8988T (cell line): ENCODE measurements around the gene CNNM2.
"Not testable (repeated sequence)": the region's sequence is repeated elsewhere in the genome, so short reads cannot be mapped to it uniquely, and the experiment has no call there.

Experiments used
- DNase-seq: peaks from one replicate; pipeline ENCODE4 v3.0.0; 2011

CNNM2 gene

DNA sequence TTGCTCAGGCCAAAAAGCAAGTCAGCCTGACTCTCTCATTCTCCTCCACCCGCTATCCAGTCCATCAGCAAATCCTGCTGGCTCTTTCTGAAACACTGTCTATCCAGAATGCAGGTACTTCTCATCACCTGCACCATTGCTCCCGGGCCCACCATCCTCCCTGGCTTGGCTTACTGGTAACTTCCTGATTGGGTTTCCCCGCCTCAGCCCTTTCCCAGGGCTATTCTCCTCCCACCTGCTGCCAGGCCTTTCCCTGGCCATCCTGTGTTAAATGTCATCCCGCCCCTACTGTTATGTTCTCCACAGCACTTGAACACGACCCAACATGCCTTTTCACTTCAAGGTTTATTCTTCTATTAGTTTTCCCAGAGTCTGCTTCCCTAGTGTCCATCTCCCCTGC is 124.0 kb downstream of the CNNM2 start:
- no peak for DNase-seq

DNA sequence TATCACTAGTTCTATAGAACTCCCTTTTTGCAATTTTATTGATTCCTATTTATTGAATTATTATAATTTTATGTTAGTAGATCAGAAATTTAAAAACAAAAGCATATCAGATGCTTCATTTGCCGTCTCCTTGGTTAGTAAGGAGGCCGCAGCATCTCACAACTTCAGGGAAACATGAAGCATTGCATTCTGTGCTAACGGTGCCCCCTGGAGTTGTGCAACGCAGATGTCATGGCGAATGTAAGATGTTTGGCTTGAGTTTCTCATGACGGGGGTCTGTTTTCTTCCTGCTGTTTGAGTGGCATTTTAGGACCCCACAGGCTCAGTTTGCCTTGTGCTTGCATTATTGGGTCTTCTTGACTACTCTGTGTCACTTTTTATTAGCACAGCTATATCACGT is 124.8 kb downstream of the CNNM2 start:
- no peak for DNase-seq

DNA sequence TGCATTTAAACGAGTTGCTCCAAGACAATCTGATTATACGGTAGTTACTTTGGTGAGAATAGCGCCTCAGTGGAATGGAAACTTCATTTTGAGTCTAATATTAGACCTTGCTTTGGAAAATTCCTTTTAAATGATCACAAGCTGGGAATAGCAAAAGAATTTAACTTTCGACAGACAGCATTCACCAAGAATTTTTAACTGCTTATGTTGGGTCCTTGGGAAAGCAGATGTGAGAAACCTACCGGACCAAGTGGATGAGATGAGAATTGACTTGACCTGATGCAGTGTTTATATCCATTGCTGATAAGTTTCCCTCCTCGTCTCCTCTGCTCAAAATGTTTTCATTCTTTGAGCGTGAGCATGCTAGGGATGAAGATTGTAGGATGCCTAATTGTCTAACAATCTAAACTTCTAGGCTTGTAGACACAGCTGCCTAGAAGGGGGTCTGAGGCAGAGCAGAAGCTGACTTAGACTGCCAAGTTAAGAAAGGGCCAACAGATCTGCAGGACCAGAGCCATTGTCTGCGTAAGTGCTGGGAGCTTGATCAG is 126.9 kb downstream of the CNNM2 start:
- no peak for DNase-seq

DNA sequence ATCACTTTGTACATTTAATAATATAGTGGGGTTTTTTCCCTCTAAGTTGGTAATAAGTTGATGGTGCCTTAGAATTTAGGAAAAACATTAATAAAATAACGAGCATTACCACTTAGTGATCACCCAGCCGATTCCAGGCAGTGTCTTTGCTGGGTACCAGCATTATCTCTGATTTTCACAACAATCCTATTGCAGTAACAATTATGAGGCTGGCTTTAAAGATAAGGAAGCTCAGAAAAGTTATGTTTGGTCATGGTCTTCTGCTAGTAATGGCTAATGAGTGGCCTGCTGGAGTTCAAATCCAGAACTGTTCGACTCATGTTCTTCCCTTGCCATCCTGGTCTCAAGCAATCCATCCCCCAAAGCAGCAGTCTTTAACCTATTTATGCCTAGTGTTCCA is 127.9 kb downstream of the CNNM2 start:
- DNase-seq, result no peak

DNA sequence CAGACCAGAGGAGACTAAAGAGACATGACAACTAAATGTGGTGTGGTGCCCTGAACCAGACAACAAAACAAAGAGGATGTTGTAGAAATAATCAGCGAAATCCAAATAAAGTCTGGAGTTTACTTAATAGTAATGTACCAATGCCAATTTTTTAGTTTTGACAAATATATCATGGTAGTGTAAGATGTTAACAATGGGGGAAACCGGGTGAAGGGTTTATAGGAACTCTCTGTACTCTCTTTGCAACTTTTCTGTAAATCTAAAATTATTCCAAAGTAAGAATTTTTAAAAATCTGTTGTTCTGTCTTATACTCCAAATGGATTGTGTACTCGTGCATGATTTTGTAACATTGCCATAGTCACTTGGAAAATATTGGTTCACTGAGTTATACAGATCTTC is 129.3 kb downstream of the CNNM2 start:
- no peak for DNase-seq

DNA sequence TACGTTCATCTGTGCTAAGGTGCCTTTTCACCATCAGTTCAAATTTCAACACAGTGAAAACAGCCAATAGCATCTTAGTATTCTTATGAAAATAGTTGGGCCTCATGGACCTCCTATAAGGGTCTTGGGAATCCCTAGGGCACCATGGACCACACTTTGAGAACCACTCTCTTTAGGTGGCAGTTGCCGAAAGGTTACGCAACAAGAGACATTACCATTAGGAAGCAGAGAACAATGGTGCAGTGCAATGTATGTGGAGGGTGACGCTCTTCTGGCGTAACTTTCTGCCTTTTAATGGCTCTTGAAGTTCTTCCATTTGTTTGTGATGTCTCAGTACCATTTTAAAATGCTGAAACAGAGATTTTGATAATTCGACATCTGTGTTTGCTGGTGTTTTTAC is 131.1 kb downstream of the CNNM2 start:
- DNase-seq, result no peak

DNA sequence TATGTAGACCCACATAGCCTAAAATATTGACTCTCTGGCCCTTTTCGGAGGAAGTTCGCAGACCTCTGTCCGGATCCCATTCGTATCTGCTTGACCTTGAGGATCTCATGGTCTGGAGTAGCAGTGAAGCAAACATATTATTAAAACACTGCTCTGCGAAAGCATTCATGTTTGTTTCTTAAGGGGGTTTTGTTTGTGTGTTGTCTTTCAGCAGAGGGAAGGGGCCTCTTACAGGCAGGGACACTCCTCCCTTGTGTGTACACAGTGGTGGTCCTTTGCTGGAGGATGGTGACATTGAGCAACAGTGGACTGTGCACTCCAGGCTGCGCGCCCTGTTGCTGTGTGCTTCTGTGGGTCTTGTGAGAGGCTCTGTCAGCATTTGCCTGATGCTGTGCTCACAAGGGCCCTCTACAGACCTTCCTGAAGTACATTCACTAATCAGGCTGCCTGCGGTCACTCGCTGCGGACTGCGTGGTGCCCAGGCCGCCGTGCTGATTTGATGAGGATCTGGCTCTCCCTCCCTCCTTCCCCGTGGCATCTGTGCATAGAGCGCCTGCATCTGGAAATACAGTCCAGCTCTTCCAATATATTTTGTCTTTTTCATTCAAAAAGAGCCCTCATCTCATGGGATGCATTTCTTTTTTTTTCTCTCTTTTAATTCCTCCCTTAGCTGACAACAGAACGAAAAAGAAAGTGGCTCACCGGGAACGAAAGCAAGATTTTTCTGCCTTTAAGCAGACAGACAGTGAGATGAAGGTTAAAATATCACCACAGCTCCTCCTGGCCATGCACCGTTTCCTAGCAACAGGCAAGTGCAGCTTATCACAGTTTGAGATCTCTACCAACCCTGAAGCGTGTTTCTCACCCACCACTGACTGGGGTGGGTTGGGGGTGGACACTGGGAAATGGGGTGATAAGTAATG is 135.8 kb downstream of the CNNM2 start:
- no peak for DNase-seq

DNA sequence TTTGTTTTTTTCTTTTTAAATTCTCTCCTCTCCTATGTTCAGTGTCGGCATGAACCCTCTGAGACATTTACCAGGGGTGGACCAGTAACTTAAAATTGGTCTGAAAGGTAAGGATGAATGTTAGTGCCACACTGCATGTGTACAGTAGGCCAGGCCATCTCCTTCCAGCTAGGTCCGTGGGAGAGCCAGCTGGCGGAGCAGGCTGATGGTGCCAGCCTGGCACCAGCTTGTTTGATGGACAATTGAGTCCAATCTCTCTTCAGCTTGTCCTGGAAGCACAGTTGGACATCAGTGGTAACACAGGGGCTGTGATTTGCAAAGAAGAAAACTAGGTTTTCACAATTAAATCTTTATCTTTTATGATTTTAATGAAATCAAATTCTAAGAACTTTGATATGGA is 136.5 kb downstream of the CNNM2 start:
- no peak for DNase-seq

DNA sequence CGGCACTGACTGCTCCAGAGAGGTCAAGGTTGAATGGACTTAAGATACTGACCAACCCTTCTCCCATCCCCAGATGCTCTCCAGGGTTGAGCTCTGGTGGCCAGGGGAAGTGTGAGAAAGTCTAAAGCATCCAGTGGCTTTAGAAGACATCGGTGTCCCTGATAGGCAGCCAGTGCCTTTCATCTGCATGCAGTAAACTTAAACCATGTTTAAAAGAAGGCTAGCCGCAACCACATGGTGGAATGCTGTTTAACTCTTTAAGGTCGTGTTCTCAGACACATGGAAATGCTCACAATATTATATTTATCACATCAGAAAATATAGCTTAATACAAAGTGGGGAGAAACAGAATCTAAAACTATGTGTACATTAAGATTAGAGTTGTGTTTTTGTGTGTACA is 137.0 kb downstream of the CNNM2 start:
- DNase-seq, result no peak

DNA sequence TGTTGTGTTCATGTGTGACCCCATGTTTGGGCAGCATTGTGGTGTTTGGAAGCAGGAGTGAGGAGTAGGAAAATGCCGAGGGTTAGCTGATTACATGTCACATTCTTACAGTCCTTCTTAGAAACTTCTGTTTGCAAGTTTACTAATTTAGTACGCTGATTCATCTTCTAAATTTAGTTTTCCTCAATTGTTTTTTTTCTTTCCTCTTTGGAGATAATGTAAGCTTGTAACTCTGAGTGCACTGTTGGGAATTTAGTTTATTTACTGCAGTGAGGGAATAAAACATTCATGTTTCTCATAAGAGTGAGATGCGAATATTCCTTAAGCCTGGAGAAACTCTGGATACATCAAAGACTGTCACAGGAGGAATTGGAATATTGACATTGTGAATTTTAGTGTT is 139.9 kb downstream of the CNNM2 start:
- no peak for DNase-seq

DNA sequence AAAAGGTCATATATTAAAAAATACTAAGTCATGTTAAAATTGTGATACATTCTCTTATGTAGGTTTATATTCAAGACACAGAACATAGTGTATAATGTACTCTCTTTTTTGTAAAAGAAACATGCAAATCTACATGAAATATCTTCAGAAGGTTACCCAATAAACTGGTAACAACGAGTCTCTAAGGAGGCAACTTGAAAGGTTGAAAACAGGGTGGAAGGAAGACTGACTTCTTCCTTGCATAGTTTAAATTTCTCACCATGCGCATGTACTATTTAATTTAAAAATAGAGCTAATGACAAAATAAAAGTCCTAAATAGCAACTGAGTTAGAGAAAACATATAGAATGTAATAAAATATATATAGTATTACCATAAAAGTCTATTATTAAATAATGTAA is 142.5 kb downstream of the CNNM2 start:
- no peak for DNase-seq

DNA sequence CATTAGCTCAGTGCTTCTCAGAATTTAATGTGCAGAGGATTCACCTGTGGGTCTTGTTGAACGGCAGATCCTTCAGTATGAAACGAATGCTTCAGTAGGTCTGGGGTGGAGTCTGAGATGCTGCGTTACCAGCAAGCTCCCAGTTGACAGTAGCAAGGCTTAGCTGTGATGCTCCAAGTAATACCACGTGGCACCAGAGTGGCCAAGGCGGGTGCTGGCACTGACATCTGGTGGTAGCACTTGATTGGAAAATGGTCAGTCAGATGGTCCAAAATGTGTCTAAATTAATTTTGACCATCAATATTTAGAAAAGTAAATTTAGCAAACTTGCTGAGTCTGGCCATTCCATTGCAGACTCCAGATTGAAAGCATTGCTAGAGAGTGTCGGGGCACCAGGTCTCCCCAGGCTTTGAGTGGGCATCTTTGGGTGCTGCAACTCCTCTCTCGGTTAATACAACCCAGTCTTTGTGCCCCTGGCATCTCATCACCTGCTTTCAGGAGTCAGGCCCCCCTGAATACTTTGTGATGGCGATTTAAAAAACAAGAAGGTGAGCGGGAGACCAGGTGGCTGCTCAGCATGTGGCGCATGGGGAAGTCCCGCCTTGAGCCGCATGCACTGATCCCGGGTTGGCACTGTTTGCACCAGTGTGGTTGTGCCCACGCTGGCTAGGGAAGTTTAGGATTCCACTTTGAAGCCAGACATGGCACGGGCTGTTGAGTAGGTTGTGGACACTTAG is 144.9 kb downstream of the CNNM2 start:
- DNase-seq, result no peak

DNA sequence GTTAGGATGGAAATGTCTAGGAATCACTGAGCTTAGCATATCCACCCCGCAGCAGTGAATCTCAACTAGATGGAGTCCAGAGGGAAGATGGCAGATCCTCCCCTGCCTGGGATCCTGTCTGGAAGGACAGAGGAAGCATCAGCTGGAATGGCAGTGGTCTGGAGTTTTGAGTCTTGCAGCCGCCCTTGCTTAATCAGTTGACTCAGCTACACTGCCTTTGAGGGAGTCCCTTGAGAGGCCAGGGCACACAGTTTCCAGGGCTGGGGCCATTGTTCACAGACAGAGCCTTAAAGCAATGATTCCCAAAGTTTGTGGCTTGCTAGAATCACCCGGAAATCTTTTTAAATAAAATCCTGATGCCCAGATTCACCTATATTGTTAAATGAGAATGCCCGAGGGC is 146.9 kb downstream of the CNNM2 start:
- DNase-seq, result no peak

DNA sequence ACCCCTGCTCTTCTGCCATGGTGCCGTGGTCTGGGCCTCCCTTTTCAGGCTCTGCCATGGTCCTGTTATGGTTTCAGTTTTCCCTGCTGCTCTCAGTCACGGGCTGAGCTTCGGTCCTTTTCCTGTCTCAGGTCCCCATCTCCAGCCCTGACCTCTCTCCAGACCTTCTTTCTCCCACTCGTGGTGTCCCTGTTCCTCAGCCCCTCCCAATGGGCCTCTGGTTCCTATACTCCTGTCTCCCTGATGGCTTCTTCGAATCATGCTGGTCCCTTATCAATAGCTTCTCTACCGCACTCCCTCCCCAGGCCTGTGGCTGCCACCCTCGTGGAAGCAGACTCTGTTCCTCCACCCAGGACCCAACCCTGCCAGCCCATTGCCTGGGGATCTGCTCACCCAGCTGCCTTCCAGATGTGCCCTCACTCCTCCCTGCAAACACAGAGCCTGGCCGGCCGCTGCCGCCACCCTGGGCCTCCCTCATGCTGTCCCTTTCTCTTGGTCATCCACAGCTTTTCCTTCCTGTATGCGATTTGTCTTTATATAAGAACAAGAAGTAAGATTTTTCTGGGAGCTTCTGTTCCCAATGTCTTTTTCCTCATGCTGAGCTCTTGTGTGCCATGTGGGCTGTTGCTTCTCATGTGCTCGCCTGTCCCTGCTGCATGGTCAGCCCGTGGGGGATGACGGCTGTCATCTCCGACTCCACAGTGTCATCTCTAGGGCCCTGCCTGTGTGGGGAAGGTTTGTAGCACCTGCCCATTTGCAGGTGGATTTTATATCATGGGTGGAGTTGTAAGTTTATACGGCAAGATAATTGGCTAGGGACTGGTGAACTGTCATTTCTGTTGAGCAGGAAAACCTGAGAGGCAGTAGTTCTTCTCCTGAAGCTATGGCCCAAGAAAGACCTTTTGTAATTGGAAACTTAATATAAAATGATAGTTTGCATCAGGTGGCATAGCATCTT is 148.3 kb downstream of the CNNM2 start:
- DNase-seq, result no peak

DNA sequence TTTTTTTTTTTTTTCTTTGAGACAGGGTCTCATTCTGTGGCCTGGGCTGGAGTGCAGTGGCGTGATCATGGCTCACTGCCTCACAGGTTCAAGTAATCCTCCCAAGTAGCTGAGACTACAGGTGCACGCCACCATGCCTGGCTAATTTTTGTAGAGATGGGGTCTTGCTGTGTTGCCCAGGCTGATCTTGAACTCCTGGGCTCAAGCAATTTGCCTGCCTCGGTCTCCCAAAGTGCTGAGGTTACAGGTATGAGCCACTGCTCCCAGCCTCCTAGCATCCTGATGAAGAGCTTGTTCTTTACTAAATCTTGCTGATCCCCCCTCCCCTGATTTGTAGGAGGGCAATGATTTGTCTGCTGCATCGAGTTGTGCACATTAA is 149.0 kb downstream of the CNNM2 start:
- not testable (repeated sequence) for DNase-seq

DNA sequence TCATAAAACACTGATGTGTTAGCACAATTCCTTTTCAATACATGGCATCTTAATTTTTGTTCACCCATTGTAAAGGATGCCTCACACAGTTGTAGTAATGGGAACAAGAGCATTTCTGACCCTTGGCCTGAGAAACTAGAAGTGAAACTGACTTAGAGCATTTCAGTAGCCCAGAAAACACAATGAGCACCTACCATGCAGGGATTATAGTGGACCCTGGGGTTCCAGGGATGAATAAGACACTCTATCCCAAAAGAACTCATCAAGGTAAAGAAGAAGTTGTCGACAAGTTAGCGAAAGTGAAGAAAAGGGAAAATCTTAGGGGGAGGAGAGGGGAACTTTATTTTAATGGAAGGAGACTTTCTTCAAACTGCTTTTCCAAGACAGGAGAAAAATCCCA is 149.4 kb downstream of the CNNM2 start:
- no peak for DNase-seq

DNA sequence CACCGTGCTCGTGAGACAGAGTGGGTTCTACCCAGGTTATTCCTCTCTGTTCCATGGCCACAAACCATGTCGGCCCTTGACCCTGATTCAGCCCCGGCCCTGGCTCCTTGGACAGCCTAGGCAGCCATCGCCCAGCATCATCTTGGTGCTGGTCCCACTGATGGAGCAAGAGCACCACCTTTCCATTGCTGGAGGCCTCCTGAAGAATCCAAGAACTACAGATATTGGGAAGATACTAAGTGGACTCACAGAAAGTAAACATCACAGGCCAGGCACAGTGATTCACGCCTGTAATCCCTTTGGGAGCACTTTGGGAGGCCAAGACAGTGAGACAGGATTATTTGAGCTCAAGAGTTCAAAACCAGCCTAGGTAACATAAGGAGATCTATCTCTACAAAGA is 149.9 kb downstream of the CNNM2 start:
- DNase-seq, result no peak

DNA sequence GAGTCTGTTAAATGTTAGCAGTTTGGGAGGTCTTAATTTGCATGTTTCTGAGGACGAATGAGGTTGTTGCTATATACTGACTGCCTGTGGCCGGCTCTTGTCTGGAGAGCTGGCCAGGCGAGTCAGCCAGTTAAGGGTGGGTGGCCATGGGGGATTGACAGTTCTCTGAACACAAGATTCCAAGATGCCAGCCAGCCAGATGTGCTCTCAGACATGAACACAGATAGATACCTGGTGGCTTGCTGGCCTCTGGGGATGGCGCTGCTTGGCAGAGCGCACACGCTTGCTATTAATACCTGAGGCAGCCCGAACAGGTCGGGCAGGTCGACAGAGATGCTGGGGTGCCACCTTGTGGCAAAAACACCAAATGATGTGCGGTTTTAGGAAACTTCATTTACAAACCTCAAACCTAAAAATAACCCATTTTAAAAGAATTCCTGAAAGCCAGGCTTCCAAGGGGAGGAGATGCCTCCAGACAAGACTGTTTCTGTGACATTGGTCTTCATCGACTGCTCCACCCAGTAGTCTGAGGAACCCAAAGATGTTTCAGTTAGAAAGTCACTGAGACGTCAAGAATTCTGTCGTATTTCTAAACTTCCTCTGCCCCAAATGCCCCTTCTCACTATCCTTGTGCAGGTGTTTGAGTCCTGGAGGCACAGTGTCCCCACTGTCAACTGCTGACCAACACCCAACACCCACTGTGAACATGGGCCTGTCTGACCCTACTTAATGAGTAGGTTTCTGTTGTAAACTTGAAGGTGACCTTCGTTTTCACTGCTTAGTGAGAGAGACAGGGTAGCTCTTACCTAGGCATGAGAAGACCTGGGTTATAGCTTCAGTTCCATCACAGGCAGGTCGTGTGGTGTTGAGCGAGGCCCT is 151.6 kb downstream of the CNNM2 start:
- DNase-seq, result no peak

DNA sequence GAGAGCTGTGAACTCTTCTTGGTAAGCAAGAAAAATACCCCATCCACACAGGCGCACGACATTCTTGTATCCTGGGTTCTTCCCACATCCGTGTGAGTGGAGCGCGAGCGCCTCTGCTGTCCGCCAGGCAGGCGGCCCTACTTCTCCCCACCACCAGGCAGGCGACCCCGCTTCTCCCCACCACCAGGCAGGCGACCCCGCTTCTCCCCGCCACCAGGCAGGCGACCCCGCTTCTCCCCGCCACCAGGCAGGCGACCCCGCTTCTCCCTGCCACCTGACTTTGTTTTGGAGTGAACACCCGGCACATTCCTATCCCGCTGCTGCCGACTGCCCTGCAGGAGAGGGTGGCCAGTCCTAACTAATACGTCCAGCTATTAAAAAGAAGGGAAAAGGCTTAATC is 154.2 kb downstream of the CNNM2 start:
- DNase-seq, result no peak

DNA sequence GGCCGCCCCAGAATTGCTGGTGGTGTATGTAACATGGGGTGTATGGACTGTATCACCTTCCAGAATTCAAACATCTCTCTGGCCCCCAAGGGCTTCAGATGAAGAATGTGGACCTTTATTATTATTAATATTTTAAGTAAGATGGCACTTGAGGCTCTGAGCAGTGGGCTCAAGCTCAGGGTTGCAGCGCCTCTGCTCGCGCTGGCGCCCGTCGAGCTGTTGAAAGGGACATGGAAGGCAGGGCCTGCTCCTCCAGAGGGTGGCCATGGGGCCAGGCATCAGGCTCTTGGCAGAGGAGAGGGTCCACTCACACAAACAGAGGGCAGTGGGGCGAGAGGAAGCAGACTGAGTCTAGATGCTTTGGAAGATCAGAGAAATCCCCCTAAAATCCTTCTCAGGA is 154.8 kb downstream of the CNNM2 start:
- DNase-seq, result no peak

DNA sequence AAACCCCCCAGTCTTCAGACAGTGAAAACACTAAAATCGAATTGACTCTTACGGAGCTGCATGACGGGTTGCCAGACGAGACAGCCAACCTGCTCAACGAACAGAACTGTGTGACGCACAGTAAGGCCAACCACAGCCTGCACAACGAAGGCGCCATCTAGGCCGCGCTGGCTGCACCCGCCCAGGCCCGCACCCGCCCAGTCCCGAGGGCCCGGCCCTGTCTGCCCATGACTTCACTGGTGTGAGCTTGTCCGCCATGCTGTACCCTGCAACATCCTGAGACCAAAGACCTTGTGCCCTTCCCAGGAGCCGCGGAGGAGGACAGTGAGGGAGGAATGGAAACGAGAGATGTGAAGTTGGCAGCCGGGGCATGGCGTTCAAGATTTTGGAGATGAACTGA is 158.9 kb downstream of the CNNM2 start:
- DNase-seq, result no peak
